ENCODE data around the gene BRD8.

BRD8 gene, protein sequence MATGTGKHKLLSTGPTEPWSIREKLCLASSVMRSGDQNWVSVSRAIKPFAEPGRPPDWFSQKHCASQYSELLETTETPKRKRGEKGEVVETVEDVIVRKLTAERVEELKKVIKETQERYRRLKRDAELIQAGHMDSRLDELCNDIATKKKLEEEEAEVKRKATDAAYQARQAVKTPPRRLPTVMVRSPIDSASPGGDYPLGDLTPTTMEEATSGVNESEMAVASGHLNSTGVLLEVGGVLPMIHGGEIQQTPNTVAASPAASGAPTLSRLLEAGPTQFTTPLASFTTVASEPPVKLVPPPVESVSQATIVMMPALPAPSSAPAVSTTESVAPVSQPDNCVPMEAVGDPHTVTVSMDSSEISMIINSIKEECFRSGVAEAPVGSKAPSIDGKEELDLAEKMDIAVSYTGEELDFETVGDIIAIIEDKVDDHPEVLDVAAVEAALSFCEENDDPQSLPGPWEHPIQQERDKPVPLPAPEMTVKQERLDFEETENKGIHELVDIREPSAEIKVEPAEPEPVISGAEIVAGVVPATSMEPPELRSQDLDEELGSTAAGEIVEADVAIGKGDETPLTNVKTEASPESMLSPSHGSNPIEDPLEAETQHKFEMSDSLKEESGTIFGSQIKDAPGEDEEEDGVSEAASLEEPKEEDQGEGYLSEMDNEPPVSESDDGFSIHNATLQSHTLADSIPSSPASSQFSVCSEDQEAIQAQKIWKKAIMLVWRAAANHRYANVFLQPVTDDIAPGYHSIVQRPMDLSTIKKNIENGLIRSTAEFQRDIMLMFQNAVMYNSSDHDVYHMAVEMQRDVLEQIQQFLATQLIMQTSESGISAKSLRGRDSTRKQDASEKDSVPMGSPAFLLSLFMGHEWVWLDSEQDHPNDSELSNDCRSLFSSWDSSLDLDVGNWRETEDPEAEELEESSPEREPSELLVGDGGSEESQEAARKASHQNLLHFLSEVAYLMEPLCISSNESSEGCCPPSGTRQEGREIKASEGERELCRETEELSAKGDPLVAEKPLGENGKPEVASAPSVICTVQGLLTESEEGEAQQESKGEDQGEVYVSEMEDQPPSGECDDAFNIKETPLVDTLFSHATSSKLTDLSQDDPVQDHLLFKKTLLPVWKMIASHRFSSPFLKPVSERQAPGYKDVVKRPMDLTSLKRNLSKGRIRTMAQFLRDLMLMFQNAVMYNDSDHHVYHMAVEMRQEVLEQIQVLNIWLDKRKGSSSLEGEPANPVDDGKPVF

DNA sequence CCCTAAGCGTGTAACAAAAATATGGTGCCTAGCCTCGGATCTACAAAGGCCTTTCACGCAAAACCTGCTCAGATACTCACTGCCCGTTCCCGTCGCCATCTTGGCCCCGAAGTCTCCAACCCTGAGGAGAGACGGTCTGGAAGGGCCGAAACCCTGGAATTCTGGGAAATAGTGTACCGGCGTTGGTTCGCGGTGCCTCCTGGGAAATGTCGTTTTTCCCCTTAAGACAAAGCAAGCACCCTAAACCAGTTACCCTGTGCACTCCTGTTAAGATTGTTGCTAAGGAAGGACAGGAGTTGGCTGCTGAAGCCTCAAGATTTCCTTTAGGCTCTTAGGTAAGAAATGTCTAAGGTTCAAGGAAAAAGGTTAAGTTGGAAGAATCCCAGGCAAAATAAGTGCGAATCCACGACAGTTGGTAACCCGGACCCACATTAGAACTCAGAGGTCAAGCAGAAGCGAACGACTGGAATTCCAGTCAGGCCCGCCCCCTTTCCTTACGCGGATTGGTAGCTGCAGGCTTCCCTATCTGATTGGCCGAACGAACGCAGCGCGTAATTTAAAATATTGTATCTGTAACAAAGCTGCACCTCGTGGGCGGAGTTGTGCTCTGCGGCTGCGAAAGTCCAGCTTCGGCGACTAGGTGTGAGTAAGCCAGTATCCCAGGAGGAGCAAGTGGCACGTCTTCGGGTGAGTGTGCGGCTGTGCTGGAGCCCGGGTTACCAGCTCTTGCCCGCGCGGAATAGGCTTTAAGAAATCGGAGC, at the start of gene BRD8, which contains the start of gene KIF20A:
Gene BRD8 (minus strand): TSS at position 115 of the 761 bp plus-strand sequence. CDS start 16 bp downstream, at position 99.
Gene KIF20A (plus strand): TSS at position 597 of the 761 bp plus-strand sequence. CDS start 569 bp downstream, outside the sequence.
- H3K4me1 ChIP-seq (ENCODE audit: control insufficient read depth in 1 of 2, insufficient read depth in 1 of 2, low read depth in 1 of 2, low read length in 1 of 2) = peaks cover 27 to 35% of the 10 kb centered on the region in 2 experiments
- TF ChIP-seq, protein P1, sequence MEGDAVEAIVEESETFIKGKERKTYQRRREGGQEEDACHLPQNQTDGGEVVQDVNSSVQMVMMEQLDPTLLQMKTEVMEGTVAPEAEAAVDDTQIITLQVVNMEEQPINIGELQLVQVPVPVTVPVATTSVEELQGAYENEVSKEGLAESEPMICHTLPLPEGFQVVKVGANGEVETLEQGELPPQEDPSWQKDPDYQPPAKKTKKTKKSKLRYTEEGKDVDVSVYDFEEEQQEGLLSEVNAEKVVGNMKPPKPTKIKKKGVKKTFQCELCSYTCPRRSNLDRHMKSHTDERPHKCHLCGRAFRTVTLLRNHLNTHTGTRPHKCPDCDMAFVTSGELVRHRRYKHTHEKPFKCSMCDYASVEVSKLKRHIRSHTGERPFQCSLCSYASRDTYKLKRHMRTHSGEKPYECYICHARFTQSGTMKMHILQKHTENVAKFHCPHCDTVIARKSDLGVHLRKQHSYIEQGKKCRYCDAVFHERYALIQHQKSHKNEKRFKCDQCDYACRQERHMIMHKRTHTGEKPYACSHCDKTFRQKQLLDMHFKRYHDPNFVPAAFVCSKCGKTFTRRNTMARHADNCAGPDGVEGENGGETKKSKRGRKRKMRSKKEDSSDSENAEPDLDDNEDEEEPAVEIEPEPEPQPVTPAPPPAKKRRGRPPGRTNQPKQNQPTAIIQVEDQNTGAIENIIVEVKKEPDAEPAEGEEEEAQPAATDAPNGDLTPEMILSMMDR (IDR thresholded peaks at IDR 0.05) = no peak
- no peaks in the 10 kb centered on the region for H3K9me3 ChIP-seq
- peak within 1 kb of the TSS; percentile 77 to 86 for H3K4me3 ChIP-seq (ENCODE audit: low read depth in 1 of 2, low read length in 1 of 2)
- no peaks in the 10 kb centered on the region for H3K27me3 ChIP-seq
- peak within 1 kb of the TSS; percentile 91 for H3K27ac ChIP-seq
- H3K36me3 ChIP-seq = peaks cover 21% of the 10 kb centered on the region

DNA sequence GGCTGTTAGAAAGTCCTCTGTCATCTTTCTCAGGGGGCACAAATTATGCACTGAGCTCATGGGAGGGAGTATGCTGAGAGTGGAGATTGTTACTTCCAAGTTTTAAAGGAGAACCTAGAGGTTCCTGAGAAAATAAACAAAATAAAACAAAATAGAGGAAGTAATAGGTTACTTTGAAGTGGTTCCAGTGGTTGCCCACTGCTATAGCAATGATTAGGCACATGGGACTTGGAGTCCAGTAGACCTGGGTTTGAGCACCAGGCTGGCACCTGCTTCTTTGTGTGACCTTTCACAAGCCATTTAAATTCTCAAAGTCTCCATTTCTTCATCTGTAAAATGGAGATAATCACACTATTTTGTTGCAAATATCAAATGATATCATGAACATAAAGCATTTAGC, 48.5 kb upstream of the BRD8 start:
- H3K27me3 ChIP-seq = peaks cover 18% of the 10 kb centered on the region
- H3K36me3 ChIP-seq = no peaks in the 10 kb centered on the region
- no peak overlapping the region for H3K27ac ChIP-seq
- no peaks in the 10 kb centered on the region for H3K9me3 ChIP-seq
- TF ChIP-seq, protein P1 (IDR thresholded peaks at IDR 0.05) = no peak
- H3K4me3 ChIP-seq (ENCODE audit: low read depth in 1 of 2, low read length in 1 of 2) = no peak overlapping the region
- peaks cover 4 to 6% of the 10 kb centered on the region in 2 experiments for H3K4me1 ChIP-seq (ENCODE audit: control insufficient read depth in 1 of 2, insufficient read depth in 1 of 2, low read depth in 1 of 2, low read length in 1 of 2)

DNA sequence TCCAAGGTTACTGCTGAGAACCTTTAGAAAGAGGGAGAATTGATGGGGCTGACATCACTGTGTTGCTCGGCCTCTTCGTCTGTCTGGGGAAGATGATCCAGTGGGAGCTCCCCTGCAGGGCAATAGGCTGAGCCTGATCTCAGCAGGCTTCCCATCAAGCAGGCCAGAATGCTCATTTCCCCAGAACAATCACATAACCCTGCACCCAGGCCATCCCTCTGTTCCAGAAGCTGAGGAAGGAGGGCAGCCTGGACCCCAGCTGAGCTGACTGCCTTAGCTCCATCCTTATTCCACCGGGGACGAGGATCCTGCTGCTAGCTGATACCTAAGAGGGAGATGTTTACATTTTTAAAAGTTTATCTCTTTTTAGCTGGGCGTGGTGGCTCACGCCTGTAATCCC, 46.3 kb upstream of the BRD8 start:
- TF ChIP-seq, protein P1 (IDR thresholded peaks at IDR 0.05) = no peak
- Histone ChIP-seq H3K27me3 (peaks cover 12% of the 10 kb centered on the region), H3K9me3 (no peaks in the 10 kb centered on the region), H3K27ac (no peak overlapping the region), H3K4me1 (ENCODE audit: control insufficient read depth in 1 of 2, insufficient read depth in 1 of 2, low read depth in 1 of 2, low read length in 1 of 2) (peaks cover 4 to 6% of the 10 kb centered on the region in 2 experiments), H3K36me3 (no peaks in the 10 kb centered on the region), H3K4me3 (ENCODE audit: low read depth in 1 of 2, low read length in 1 of 2) (no peak overlapping the region)

DNA sequence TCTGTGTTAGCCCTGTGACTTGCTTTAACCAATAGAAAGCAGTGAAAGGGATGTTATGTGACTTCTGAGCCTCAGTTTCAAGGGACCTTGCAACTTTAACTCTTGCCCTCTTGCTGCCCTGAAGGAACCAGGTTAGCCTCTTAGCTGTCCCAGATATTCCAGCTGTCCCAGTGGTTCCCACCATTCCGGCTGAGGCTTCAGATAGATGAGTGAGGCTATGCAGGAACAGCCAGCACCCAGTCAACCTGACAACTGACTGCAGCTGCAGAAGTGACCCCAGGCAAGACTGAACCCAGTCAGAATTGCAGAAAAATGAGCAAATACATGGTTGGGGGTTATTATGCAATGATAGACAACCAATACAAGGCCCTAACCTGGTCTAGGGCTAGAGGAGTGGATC, 45.1 kb upstream of the BRD8 start:
- Histone ChIP-seq H3K4me1 (ENCODE audit: control insufficient read depth in 1 of 2, insufficient read depth in 1 of 2, low read depth in 1 of 2, low read length in 1 of 2) (peaks cover 4 to 6% of the 10 kb centered on the region in 2 experiments), H3K9me3 (no peaks in the 10 kb centered on the region), H3K27me3 (peaks cover 12% of the 10 kb centered on the region), H3K36me3 (no peaks in the 10 kb centered on the region), H3K4me3 (ENCODE audit: low read depth in 1 of 2, low read length in 1 of 2) (no peak overlapping the region), H3K27ac (no peak overlapping the region)
- TF ChIP-seq, protein P1 (IDR thresholded peaks at IDR 0.05) = no peak
